Spleen (tissue), 11 donors: Measurements from ENCODE around the gene SAFB. TPM values are rescaled to one million over a fixed set of nuclear protein-coding genes. Genes with fewer than 3 reads are reported as not detected.
A peak's percentile ranks its signal among the peaks of the same experiment; 100 is the strongest.

Experiments
- DNase-seq: peaks from one replicate; pipeline ENCODE4 v3.0.0-alpha.2; 2020
- H3K27ac ChIP-seq, 8 donors: fragments of 200-600 bp; sonication (generic) in 7 of 8; 1 replicate in 4 of 8; 2 replicates in 4 of 8; pipeline versions ENCODE4 v1.5.0 to v1.8.0; 2016 to 2021; ENCODE audit warnings: inconsistent platforms in 4 of 8, mild to moderate bottlenecking in 4 of 8, moderate library complexity in 1 of 8
- H3K27me3 ChIP-seq, 7 donors: fragments of 200-600 bp; sonication (generic) in 6 of 7; replicated peaks in 1 of 7; 1 replicate in 4 of 7; 2 replicates in 3 of 7; pipeline versions ENCODE4 v1.5.0 to v1.8.0; 2016 to 2021; ENCODE audit warnings: inconsistent platforms in 3 of 7, mild to moderate bottlenecking in 1 of 7
- H3K36me3 ChIP-seq, 6 donors: fragments of 200-600 bp; sonication (generic) in 5 of 6; 1 replicate in 4 of 6; 2 replicates in 2 of 6; pipeline versions ENCODE4 v1.5.0 to v1.8.0; 2016 to 2021; ENCODE audit warnings: inconsistent platforms in 2 of 6
- H3K4me1 ChIP-seq, 6 donors: fragments of 200-600 bp; sonication (generic) in 5 of 6; 1 replicate in 3 of 6; 2 replicates in 3 of 6; pipeline versions ENCODE4 v1.5.0 to v1.8.0; 2016 to 2021; ENCODE audit warnings: inconsistent platforms in 3 of 6
- H3K4me3 ChIP-seq, 8 donors: fragments of 200-600 bp; sonication (generic) in 7 of 8; 1 replicate in 4 of 8; 2 replicates in 4 of 8; pipeline versions ENCODE4 v1.5.0 to v1.8.0; 2016 to 2021; ENCODE audit warnings: inconsistent platforms in 4 of 8, mild to moderate bottlenecking in 4 of 8, moderate library complexity in 2 of 8
- H3K9me3 ChIP-seq, 8 donors: fragments of 200-600 bp; sonication (generic) in 7 of 8; 1 replicate in 4 of 8; 2 replicates in 4 of 8; pipeline versions ENCODE4 v1.5.0 to v1.8.0; 2016 to 2021; ENCODE audit warnings: inconsistent platforms in 4 of 8
- CTCF ChIP-seq, 11 experiments: fragments of 200-600 bp in 7 of 11; fragments of 450-650 bp in 4 of 11; sonication (generic) in 4 of 11; IDR thresholded peaks in 8 of 11; conservative IDR thresholded peaks in 3 of 11; 1 replicate in 7 of 11; 2 replicates in 4 of 11; pipeline versions ENCODE4 v1.4.0 to v1.8.0; 2016 to 2021; ENCODE audit warnings: antibody characterized with exemption in 11 of 11, inconsistent platforms in 4 of 11, mild to moderate bottlenecking in 1 of 11
- POLR2A ChIP-seq, 3 donors: fragments of 450-650 bp; IDR thresholded peaks; one replicate each; pipeline ENCODE4 v1.5.1; 2017; ENCODE audit warnings: antibody characterized with exemption in 3 of 3, mild to moderate bottlenecking in 1 of 3
- POLR2AphosphoS5 ChIP-seq, 3 donors: sonication (generic); formaldehyde crosslinking; IDR thresholded peaks; one replicate each; pipeline ENCODE4 v1.5.1; 2017; ENCODE audit warnings: antibody characterized with exemption in 3 of 3
- WGBS, 5 donors: extraction: QIAGEN DNeasy Blood & Tissue Kit in 3 of 5; methylation state at CpG; one replicate each; pipeline versions ENCODE4 v1.1.5 to v1.1.7; 2013 to 2018; 5-methylcytosine and 5-hydroxymethylcytosine counted together
- intact Hi-C: fragments of 100-400 bp; cut with DNase I; formaldehyde crosslinking; loops from one replicate; pipeline ENCODE4 v1.15.0; 2023; ENCODE audit warnings: low total_unique reads
- polyA plus RNA-seq, 3 donors: library from polyadenylated mRNA; stranded (reverse); fragments of 200-250 nt; gene quantifications; one replicate each; pipeline ENCODE4 v1.2.1, GENCODE V29; 2013
- total RNA-seq, 7 donors: library from RNA; depleted of rRNA in 3 of 7; stranded (reverse); fragments of >200 nt in 3 of 7; fragmentation: NEBNext Ultra II Directional in 4 of 7; extraction: Animal tissue kit (Norgen Biotek cat#: 25700) in 4 of 7; gene quantifications; one replicate each; pipeline versions ENCODE4 v1.1.0 to v1.2.1, GENCODE V29; 2016 to 2021
- donor health status: healthy with polysubstance abuse.
- donor health status: DM: no; HTN: no; CAD: no; lungs with moderate emphysema.
- donor health status: DM: no; HTN: no; CAD: no.
- donor health status: Bipolar disorder and iron deficiency.
- donor health status: healthy.
- donor health status: DM: no; HTN: no; CAD: no.
- donor health status: DM: yes; HTN: yes; CAD: no.

The SAFB gene
- total and polyA plus RNA-seq, 10 donors, result 41.7 to 161 (median 99.2) TPM

DNA sequence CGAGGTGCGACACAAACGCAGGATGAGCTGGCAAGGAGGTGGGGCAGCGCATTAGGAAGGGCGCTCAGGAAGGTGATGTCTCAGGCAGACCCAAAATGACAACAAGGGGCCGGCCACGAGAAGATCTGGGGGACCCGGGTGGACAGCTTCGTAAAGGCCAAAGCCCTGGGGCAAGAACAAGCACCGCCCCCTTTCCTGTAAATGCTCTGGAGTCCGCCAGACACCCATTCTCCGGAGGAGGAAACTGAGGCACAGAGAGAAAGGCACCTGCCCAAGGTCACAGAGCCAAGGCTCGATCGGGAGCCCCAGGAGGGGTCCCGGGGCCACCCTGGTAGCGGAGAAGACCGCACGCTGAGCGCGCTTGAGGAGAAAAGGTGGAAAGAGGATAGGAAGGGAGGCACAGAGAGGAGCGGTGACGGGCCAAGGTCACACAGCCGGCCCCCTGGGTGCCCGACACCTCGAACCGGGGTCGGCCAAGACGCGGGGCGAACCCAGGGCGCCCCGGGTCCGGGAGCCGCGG, 878 bp upstream of the SAFB start:
- intact Hi-C loops, result loop anchor here (10.0 kb wide), 1 partner anchor 53 kb away; no protein-coding TSS in a partner anchor
- TF ChIP-seq POLR2A (IDR thresholded peaks at IDR 0.05) (no peak), CTCF (IDR thresholded peaks at IDR 0.05 in 8 of 11, conservative IDR thresholded peaks at IDR 0.05 in 3 of 11) (no peak), POLR2AphosphoS5 (IDR thresholded peaks at IDR 0.05) (no peak)
- Histone ChIP-seq H3K27me3 (no peaks in the 10 kb centered on the region), H3K9me3 (no peaks in the 10 kb centered on the region), H3K4me3 (peak overlapping the region; percentile 85 to 99 (median 91)), H3K27ac (peak overlapping the region; percentile 82 to 99 (median 96)), H3K4me1 (peaks cover 59 to 86% (median 78%) of the 10 kb centered on the region in 6 donors), H3K36me3 (peaks cover 0 to 66% (median 42%) of the 10 kb centered on the region in 6 donors)
- 0 to 1% (median 0%) methylated on average over 29 to 35 of the region's 35 CpGs for WGBS, 5 donors
- no peak for DNase-seq

DNA sequence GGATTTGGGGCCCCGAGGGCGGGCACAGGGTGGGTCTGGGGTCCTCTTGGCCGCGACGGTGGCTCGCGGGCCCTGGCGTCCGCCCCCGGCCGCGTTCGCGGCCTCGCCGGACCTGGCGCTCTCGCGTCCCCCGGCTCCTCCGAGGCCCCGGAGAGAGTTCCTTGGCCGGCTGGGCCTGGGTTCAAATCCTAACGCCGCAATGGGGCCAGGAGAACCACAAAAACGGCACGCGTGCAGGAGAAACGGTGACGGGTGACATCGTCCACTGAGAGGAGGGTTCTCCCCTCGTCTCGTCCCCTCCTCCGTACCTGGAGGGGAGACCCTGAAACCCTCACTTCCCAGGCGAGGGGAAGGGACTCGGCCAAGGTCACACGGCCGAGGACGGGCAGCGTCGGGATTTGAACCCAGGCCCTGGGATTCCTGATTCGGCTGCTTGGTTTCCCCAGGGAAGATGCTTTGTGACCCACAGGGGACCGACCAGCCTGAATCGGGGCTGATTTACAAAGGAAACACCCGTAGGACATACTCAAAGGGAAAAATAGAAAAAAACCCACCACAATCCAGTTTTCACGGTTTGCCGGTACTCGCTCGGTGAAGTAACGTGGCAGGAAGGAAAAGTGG, 624 bp downstream of the SAFB start:
- DNase-seq, result no peak
- no peaks in the 10 kb centered on the region for H3K9me3 ChIP-seq
- H3K4me1 ChIP-seq, result peaks cover 70 to 86% (median 80%) of the 10 kb centered on the region in 6 donors
- peak overlapping the region; percentile 85 to 99 (median 92) for H3K4me3 ChIP-seq
- intact Hi-C loops, result loop anchor here (10.0 kb wide), 1 partner anchor 51 kb away; no protein-coding TSS in a partner anchor
- peak overlapping the region; percentile 82 to 99 (median 96) for H3K27ac ChIP-seq
- peaks cover 0 to 66% (median 38%) of the 10 kb centered on the region in 6 donors for H3K36me3 ChIP-seq
- 0% methylated on average over 30 to 50 of the region's 50 CpGs for WGBS, 5 donors
- H3K27me3 ChIP-seq, result no peaks in the 10 kb centered on the region
- TF ChIP-seq CTCF (IDR thresholded peaks at IDR 0.05 in 8 of 11, conservative IDR thresholded peaks at IDR 0.05 in 3 of 11) (no peak), POLR2A (IDR thresholded peaks at IDR 0.05) (no peak), POLR2AphosphoS5 (IDR thresholded peaks at IDR 0.05) (no peak)

GRCh38 chr19:5624018-5624663, 1.3 kb downstream of the SAFB start:
- WGBS, 5 donors, result 1 to 3% (median 3%) methylated on average over 20 of the region's 20 CpGs

More at GRCh38 chr19:5624018-5624663, 1.3 kb downstream of the SAFB start:
- H3K27me3 ChIP-seq, result no peaks in the 10 kb centered on the region
- no peak for TF ChIP-seq POLR2A (IDR thresholded peaks at IDR 0.05)
- no peak for TF ChIP-seq CTCF (IDR thresholded peaks at IDR 0.05 in 8 of 11, conservative IDR thresholded peaks at IDR 0.05 in 3 of 11)
- no peak for TF ChIP-seq POLR2AphosphoS5 (IDR thresholded peaks at IDR 0.05)
- H3K9me3 ChIP-seq, result no peaks in the 10 kb centered on the region
- H3K4me1 ChIP-seq, result peaks cover 68 to 86% (median 80%) of the 10 kb centered on the region in 6 donors
- peak overlapping the region; percentile 82 to 99 (median 96) for H3K27ac ChIP-seq
- intact Hi-C loops, result loop anchor here (10.0 kb wide), 1 partner anchor 51 kb away; no protein-coding TSS in a partner anchor
- peaks cover 0 to 66% (median 34%) of the 10 kb centered on the region in 6 donors for H3K36me3 ChIP-seq
- H3K4me3 ChIP-seq, result peak overlapping the region; percentile 85 to 99 (median 92)
- DNase-seq, result peak; percentile 66
